NB4 (cell line): ENCODE results near the gene PVR.

Experiments used
- MYC ChIP-seq: IDR thresholded peaks from 2 replicates; pipeline ENCODE4 v1.6.1; 2011; ENCODE audit warnings: low read depth, low read length
- POLR2A ChIP-seq: IDR thresholded peaks from 2 replicates; pipeline ENCODE4 v1.6.1; 2011; ENCODE audit warnings: mild to moderate bottlenecking; ENCODE audit not compliant: insufficient read length; ENCODE audit errors: extremely low read depth
- TF ChIP-seq, protein P1 (sequence below): IDR thresholded peaks from one replicate; pipeline ENCODE4 v1.5.1; 2012; ENCODE audit warnings: low read depth, low read length
- TF ChIP-seq, protein P2 (sequence below): IDR thresholded peaks from 2 replicates; pipeline ENCODE4 v1.6.1; 2011; ENCODE audit warnings: low read depth, low read length

DNA sequence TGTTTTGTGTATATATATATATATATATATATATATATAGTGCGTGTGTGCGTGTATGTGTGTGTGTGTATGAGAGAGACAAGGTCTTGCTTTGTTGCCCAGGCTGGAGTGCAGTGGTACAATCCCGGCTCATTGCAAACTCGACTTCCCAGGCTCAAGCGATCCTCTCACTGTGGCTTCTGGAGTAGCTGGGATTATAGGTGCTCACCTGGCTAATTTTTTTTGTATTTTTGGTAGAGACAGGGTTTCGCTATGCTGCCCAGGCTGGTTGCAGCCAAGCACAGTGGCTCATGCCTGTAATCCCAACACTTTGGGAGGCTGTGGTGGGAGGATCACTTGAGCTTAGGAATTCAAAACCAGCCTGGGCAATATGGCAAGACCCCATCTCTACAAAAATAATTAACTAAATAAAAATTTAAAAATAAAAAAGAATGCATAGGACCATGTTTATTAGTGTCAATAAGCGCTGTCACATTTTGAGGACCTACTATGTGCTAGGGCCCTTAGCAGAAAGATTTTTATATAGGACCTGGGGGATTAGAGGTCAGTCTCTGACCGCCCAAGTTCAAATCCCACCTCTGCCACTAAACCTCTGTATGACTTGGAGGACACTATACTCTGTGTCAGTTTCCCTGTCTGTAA is 1.8 kb downstream of the PVR start:
- TF ChIP-seq, protein P1, sequence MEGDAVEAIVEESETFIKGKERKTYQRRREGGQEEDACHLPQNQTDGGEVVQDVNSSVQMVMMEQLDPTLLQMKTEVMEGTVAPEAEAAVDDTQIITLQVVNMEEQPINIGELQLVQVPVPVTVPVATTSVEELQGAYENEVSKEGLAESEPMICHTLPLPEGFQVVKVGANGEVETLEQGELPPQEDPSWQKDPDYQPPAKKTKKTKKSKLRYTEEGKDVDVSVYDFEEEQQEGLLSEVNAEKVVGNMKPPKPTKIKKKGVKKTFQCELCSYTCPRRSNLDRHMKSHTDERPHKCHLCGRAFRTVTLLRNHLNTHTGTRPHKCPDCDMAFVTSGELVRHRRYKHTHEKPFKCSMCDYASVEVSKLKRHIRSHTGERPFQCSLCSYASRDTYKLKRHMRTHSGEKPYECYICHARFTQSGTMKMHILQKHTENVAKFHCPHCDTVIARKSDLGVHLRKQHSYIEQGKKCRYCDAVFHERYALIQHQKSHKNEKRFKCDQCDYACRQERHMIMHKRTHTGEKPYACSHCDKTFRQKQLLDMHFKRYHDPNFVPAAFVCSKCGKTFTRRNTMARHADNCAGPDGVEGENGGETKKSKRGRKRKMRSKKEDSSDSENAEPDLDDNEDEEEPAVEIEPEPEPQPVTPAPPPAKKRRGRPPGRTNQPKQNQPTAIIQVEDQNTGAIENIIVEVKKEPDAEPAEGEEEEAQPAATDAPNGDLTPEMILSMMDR = no peak
- TF ChIP-seq POLR2A (no peak), MYC (no peak)
- TF ChIP-seq, protein P2, sequence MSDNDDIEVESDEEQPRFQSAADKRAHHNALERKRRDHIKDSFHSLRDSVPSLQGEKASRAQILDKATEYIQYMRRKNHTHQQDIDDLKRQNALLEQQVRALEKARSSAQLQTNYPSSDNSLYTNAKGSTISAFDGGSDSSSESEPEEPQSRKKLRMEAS = no peak
